NB4 (cell line): ENCODE measurements around the gene GSTP1.

ENCODE experiments used
- DNase-seq: peaks from one replicate; pipeline ENCODE4 v3.0.0; 2010; ENCODE audit warnings: low read depth
- H3K4me3 ChIP-seq: one replicate; pipeline ENCODE4 v1.5.1; 2011; ENCODE audit warnings: mild to moderate bottlenecking, low read depth, low read length, moderate library complexity
- CTCF ChIP-seq: IDR thresholded peaks from one replicate; pipeline ENCODE4 v1.5.1; 2012; ENCODE audit warnings: low read depth, low read length
- MAX ChIP-seq: IDR thresholded peaks from 2 replicates; pipeline ENCODE4 v1.6.1; 2011; ENCODE audit warnings: low read depth, low read length
- MYC ChIP-seq: IDR thresholded peaks from 2 replicates; pipeline ENCODE4 v1.6.1; 2011; ENCODE audit warnings: low read depth, low read length
- POLR2A ChIP-seq: IDR thresholded peaks from 2 replicates; pipeline ENCODE4 v1.6.1; 2011; ENCODE audit warnings: mild to moderate bottlenecking; ENCODE audit not compliant: insufficient read length; ENCODE audit errors: extremely low read depth

The GSTP1 gene

GRCh38 chr11:67632175-67632981 is 48.8 kb downstream of the GSTP1 start:
- H3K4me3 ChIP-seq: no peak overlapping the region
- no peak for DNase-seq
- TF ChIP-seq MYC (no peak), MAX (no peak)

- TF ChIP-seq CTCF (no peak), MAX (no peak), MYC (no peak), POLR2A (no peak)
- no peak for DNase-seq
Observed at GRCh38 chr11:67632982-67633755, 49.6 kb downstream of the GSTP1 start.

GRCh38 chr11:67633758-67634365 is 50.2 kb downstream of the GSTP1 start:
- no peak overlapping the region for H3K4me3 ChIP-seq
- TF ChIP-seq MAX (no peak), MYC (no peak), POLR2A (no peak), CTCF (no peak)
- no peak for DNase-seq

More at GRCh38 chr11:67632982-67633755, 49.6 kb downstream of the GSTP1 start:
- no peak overlapping the region for H3K4me3 ChIP-seq

GRCh38 chr11:67634366-67635230 is 51.0 kb downstream of the GSTP1 start:
- no peak for DNase-seq
- TF ChIP-seq CTCF (no peak), MAX (no peak), POLR2A (no peak), MYC (no peak)
- no peak overlapping the region for H3K4me3 ChIP-seq

- no peak overlapping the region for H3K4me3 ChIP-seq
- DNase-seq: no peak
- TF ChIP-seq CTCF (no peak), POLR2A (no peak), MYC (no peak), MAX (no peak)
Observed at GRCh38 chr11:67635231-67635521, 51.6 kb downstream of the GSTP1 start.
